Activated T-cell treated with anti-CD3 and anti-CD28 coated beads, Interleukin-2, amount 50 U/mL, for 24 hours (primary cell): ENCODE measurements around the gene BBS12.

Source experiments
- DNase-seq: peaks from one replicate; pipeline ENCODE4 v3.0.0-alpha.2; 2020
- H3K27ac Mint-ChIP-seq: 2 replicates; pipeline ENCODE4 v1.8.0; 2020; ENCODE audit warnings: mild to moderate bottlenecking, mixed read lengths
- H3K27me3 Mint-ChIP-seq: 2 replicates; pipeline ENCODE4 v1.8.0; 2020; ENCODE audit warnings: mixed read lengths
- H3K36me3 Mint-ChIP-seq: 2 replicates; pipeline ENCODE4 v1.8.0; 2020; ENCODE audit warnings: low read depth, mixed read lengths
- H3K4me1 Mint-ChIP-seq: 2 replicates; pipeline ENCODE4 v1.8.0; 2020; ENCODE audit warnings: low read depth, mixed read lengths
- H3K4me3 Mint-ChIP-seq: 2 replicates; pipeline ENCODE4 v1.8.0; 2020; ENCODE audit warnings: mild to moderate bottlenecking, moderate library complexity, mixed read lengths
- H3K9me3 Mint-ChIP-seq: 2 replicates; pipeline ENCODE4 v1.8.0; 2020; ENCODE audit warnings: mixed read lengths

The BBS12 gene

GRCh38 chr4:122742933-122743829 lies 10.7 kb downstream of the BBS12 start:
- H3K4me1 Mint-ChIP-seq = peaks cover 11% of the 10 kb centered on the region
- H3K27me3 Mint-ChIP-seq = no peaks in the 10 kb centered on the region
- H3K4me3 Mint-ChIP-seq = no peak overlapping the region

GRCh38 chr4:122744229-122744628 lies 11.7 kb downstream of the BBS12 start:
- DNase-seq = no peak
- no peaks in the 10 kb centered on the region for H3K27me3 Mint-ChIP-seq
- H3K9me3 Mint-ChIP-seq = peaks cover 11% of the 10 kb centered on the region
- H3K4me1 Mint-ChIP-seq = peaks cover 11% of the 10 kb centered on the region
- H3K36me3 Mint-ChIP-seq = peaks cover 26% of the 10 kb centered on the region
- H3K27ac Mint-ChIP-seq = no peak overlapping the region
- H3K4me3 Mint-ChIP-seq = no peak overlapping the region

More at GRCh38 chr4:122742933-122743829, 10.7 kb downstream of the BBS12 start:
- peaks cover 11% of the 10 kb centered on the region for H3K9me3 Mint-ChIP-seq
- no peak for DNase-seq
- H3K27ac Mint-ChIP-seq = no peak overlapping the region
- H3K36me3 Mint-ChIP-seq = peaks cover 26% of the 10 kb centered on the region

DNA sequence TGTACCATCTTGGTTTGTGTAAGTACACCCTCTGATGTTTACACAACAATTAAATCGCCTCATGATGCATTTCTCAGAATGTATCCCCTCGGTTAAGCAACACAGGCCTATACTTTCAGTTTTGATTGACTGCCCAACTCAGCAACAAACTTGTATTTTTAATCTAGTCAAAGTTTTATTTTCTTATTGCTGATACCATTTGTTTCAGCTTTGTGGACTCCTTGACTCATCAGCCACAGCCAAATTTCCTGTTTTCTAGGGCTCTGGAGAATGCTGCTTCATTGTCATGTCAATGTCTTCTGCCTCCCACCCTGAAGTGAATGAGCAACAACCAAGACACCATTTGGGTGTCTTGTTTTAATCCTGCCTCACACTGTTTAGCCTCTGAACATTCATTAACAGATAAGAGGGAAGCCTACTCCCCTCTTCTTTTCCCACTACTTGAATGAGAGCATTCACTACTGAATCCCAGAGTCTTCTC lies 14.0 kb downstream of the BBS12 start:
- Mint-ChIP-seq H3K27ac (no peak overlapping the region), H3K27me3 (peaks cover 19% of the 10 kb centered on the region), H3K4me3 (no peak overlapping the region), H3K4me1 (peaks cover 11% of the 10 kb centered on the region), H3K9me3 (peaks cover 11% of the 10 kb centered on the region), H3K36me3 (peaks cover 23% of the 10 kb centered on the region)
- no peak for DNase-seq

DNA sequence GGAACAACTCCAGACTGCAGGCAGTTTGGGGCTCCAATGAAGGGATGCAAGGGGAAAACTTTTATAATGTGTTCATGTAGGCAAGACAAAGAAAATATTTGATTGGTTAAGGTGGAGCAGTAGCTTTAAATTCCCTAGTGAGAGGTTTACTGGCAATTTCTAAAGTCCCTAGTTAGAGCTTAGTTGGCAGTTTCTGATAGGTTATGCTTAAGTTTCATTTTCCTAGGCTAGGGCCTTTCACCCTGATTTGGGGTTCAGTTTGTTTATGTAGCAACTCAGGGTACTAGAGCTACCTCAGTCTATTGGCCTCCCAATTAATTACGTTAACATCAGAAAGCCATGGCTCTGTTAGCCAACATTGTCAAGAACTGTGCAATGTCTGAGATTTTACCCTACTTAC lies 14.6 kb downstream of the BBS12 start:
- H3K27me3 Mint-ChIP-seq = peaks cover 24% of the 10 kb centered on the region
- H3K4me1 Mint-ChIP-seq = peaks cover 11% of the 10 kb centered on the region
- H3K36me3 Mint-ChIP-seq = peaks cover 17% of the 10 kb centered on the region
- H3K9me3 Mint-ChIP-seq = peaks cover 11% of the 10 kb centered on the region
- H3K27ac Mint-ChIP-seq = no peak overlapping the region
- no peak for DNase-seq
- H3K4me3 Mint-ChIP-seq = no peak overlapping the region

DNA sequence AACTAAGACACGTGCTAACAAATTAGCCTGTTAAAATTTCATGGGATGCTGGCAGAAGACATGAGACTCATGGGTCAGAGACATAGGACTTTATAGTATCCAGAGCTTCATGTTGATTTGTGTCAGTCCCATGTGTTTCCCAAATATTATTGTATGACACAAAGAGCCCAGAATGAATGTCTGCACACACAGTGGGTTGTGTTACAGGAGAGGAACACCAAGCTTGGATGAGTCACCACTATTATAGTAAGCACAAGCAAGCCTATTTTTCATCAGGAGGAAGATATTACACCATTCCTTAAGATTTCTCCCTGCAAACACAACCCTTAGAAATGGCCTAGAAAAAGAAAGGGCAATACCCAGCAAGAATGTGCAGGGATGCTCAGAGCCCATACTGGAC lies 15.4 kb downstream of the BBS12 start:
- peaks cover 11% of the 10 kb centered on the region for H3K4me1 Mint-ChIP-seq
- DNase-seq = no peak
- H3K27ac Mint-ChIP-seq = no peak overlapping the region
- H3K4me3 Mint-ChIP-seq = no peak overlapping the region
- H3K36me3 Mint-ChIP-seq = peaks cover 9% of the 10 kb centered on the region
- H3K27me3 Mint-ChIP-seq = peaks cover 29% of the 10 kb centered on the region
- peaks cover 8% of the 10 kb centered on the region for H3K9me3 Mint-ChIP-seq

- H3K4me3 Mint-ChIP-seq = no peak overlapping the region
- no peaks in the 10 kb centered on the region for H3K36me3 Mint-ChIP-seq
- peaks cover 39% of the 10 kb centered on the region for H3K27me3 Mint-ChIP-seq
- peaks cover 2% of the 10 kb centered on the region for H3K9me3 Mint-ChIP-seq
- H3K4me1 Mint-ChIP-seq = peaks cover 11% of the 10 kb centered on the region
- DNase-seq = no peak
- H3K27ac Mint-ChIP-seq = no peak overlapping the region
Observed at GRCh38 chr4:122749704-122750454, 17.4 kb downstream of the BBS12 start.

DNA sequence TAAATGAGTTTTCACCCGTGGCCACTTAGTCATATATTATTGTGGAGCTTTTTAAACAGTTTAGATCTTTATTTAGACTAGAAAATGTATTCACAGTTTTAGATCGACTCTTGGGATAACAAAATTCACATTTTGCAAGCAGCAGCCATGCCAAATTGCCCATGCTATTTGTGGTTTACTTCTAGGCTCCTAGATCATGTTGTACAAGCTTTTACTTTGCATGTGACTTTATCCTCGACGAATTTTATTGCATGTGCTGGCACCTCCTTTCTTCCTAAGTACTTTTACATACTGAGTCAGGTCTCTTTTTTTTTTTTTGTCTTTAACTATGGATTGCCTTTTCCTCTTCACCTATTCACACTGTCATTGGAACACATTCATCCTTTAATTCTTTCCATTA lies 23.2 kb downstream of the BBS12 start:
- Mint-ChIP-seq H3K36me3 (no peaks in the 10 kb centered on the region), H3K27me3 (peaks cover 42% of the 10 kb centered on the region), H3K4me3 (no peak overlapping the region), H3K9me3 (no peaks in the 10 kb centered on the region), H3K4me1 (peaks cover 5% of the 10 kb centered on the region), H3K27ac (no peak overlapping the region)
- DNase-seq = no peak

DNA sequence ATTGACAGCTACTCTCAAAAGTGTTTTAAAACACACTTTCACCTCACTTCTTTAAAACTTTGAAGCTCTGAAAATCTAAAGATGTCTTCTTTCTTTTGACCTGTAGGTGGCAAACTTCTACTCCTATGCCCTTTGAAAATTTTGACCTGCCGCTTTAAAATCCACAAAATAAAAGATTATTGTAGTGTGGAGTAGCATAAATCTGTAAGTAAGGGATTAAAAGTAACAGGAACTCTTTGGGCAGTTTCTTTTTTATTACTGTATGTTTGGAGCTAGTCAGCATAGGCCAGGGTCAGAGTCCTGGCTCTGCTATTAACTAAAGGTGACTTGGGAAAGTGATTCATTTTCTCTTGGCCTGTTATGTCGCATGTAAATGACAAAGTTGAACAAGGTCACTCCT lies 25.5 kb downstream of the BBS12 start:
- H3K27me3 Mint-ChIP-seq = peaks cover 23% of the 10 kb centered on the region

DNA sequence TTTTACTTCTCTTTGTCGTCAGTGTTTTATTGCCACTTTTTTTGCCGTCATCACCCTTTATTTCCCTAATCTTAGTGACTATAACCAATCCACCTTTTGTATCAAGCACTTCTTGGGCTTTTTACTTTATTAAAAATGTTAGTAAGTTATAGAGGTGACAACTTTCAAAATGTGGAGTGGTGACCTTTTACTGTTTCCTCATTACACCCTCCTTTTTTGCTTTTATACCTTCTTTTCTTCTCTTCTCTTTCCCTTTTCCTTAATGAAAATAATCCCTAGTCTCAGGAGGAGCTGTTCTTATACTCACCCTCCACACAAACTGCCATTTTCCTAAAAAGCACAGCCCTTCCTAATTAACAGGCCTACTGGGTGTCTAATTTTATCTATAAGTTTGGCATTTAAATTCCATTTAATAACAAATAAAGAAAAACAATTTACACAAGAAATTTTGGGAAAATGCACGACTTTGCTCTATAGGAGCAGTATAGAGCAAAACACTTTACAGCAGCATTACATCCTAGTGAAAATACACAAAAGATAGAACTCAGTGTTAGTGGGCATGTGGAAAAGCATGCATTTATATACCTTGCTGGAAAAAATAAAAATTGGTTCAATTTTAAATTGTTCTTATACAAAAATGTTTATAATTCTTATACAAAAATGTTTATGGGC lies 27.3 kb downstream of the BBS12 start:
- no peak for DNase-seq
- H3K27me3 Mint-ChIP-seq = peaks cover 14% of the 10 kb centered on the region

More for the DNA sequence above, 25.5 kb downstream of the BBS12 start:
- Mint-ChIP-seq H3K36me3 (no peaks in the 10 kb centered on the region), H3K4me1 (peaks cover 20% of the 10 kb centered on the region), H3K9me3 (no peaks in the 10 kb centered on the region), H3K27ac (no peak overlapping the region), H3K4me3 (no peak overlapping the region)
- DNase-seq = no peak

GRCh38 chr4:122762520-122762919 lies 30.0 kb downstream of the BBS12 start:
- Mint-ChIP-seq H3K27me3 (peaks cover 2% of the 10 kb centered on the region), H3K4me3 (no peak overlapping the region), H3K27ac (no peak overlapping the region), H3K36me3 (no peaks in the 10 kb centered on the region), H3K9me3 (no peaks in the 10 kb centered on the region), H3K4me1 (peaks cover 40% of the 10 kb centered on the region)
- DNase-seq = no peak

More for the DNA sequence above, 27.3 kb downstream of the BBS12 start:
- Mint-ChIP-seq H3K9me3 (no peaks in the 10 kb centered on the region), H3K4me1 (peaks cover 34% of the 10 kb centered on the region), H3K4me3 (no peak overlapping the region), H3K36me3 (no peaks in the 10 kb centered on the region), H3K27ac (no peak overlapping the region)

DNA sequence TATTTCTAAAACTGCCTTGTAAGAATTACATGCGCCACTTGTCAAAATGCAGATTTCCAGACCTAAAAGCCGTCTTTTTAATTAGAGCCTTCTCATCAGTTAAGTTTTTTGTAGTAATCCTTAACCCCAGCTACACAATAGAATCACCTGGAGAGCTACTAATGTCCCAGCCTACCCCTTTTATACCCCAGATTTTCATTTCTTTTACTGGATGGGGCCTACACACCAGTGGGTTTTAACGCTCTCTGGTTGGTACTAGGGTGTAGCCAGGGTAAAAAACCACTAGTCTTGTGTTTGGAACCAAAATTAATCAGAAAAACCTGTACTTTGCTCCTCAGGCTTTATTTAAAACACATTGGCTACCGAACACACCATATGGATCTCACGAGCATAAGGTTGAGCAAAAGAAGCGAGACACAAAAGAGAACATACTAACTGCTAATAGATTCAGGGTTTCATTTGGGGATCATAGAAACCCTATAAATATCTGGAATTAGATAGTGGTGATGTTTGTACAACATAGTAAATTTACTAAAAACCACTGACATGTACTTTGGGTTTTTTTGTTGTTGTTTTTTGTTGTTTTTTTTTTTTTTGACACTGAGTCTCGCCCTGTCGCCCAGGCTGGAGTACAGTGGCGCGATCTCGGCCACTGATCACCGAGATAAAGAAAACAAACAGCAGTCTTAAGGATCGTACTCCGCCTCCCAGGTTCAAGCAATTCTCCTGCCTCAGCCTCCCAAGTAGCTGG lies 30.6 kb downstream of the BBS12 start:
- Mint-ChIP-seq H3K27me3 (no peaks in the 10 kb centered on the region), H3K27ac (no peak overlapping the region), H3K36me3 (no peaks in the 10 kb centered on the region), H3K4me1 (peaks cover 36% of the 10 kb centered on the region), H3K9me3 (no peaks in the 10 kb centered on the region), H3K4me3 (no peak overlapping the region)
- DNase-seq = no peak

DNA sequence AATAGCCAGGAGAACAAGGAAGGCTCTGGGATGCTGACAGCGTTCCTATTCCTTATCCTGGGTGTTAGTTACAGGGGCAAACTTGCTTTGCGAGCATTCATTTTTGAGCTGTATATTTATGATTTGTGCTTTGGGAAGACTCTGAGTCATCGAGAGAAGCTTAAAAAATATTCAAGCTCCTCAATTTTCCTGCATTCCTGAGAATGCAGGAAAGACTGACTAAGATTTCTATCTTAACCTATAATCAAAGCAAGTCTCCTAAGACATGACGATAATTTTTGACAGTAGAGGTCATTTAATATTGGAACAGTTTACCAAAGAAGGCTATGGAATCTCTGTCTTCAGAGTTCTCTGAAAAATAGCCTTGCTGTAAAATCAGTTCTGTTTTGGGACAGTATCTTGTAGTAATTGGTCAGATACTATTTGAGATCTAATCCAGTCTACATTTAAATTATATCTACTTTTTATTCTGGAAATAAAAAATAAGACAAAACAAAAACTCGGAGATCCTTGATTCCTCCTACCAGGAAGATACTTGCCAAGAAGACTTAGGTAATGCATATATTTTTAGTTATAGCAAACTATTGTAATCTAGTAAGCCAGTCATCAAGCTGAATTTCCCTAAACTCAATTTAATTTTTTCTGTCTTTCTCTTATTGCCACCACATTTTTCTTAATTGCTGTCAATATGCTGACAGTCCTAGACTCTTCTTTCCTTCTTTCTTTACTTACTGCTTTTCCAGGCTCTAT lies 31.7 kb downstream of the BBS12 start:
- H3K36me3 Mint-ChIP-seq = no peaks in the 10 kb centered on the region
- H3K9me3 Mint-ChIP-seq = no peaks in the 10 kb centered on the region
- no peaks in the 10 kb centered on the region for H3K27me3 Mint-ChIP-seq
- peaks cover 35% of the 10 kb centered on the region for H3K4me1 Mint-ChIP-seq
- no peak for DNase-seq
- H3K27ac Mint-ChIP-seq = peak overlapping the region; percentile 9
- no peak overlapping the region for H3K4me3 Mint-ChIP-seq

- Mint-ChIP-seq H3K27me3 (no peaks in the 10 kb centered on the region), H3K27ac (peak overlapping the region; percentile 9)
- no peak for DNase-seq
Observed at GRCh38 chr4:122764821-122765215, 32.3 kb downstream of the BBS12 start.

More at GRCh38 chr4:122764821-122765215, 32.3 kb downstream of the BBS12 start:
- H3K4me1 Mint-ChIP-seq = peaks cover 35% of the 10 kb centered on the region
- no peaks in the 10 kb centered on the region for H3K9me3 Mint-ChIP-seq
- no peaks in the 10 kb centered on the region for H3K36me3 Mint-ChIP-seq
- no peak overlapping the region for H3K4me3 Mint-ChIP-seq
